Esophagus squamous epithelium (tissue), 5 donors: Measurements from ENCODE around the gene ZNF415. TPM values are rescaled to one million over a fixed set of nuclear protein-coding genes. Genes with fewer than 3 reads are reported as not detected.

Source experiments
- DNase-seq: peaks from one replicate; lab custom pipeline; 2025; lab: John Stamatoyannopoulos, UW
- H3K27ac ChIP-seq, 4 donors: fragments of 200-600 bp; sonication (generic); one replicate each; pipeline ENCODE4 v1.5.1; 2016 to 2019; ENCODE audit warnings: mild to moderate bottlenecking in 1 of 4
- H3K27me3 ChIP-seq, 4 donors: fragments of 200-600 bp; sonication (generic); 1 replicate in 3 of 4; 2 replicates in 1 of 4; pipeline versions ENCODE4 v1.5.1 to v1.6.0; 2017 to 2021; ENCODE audit warnings: antibody characterized with exemption in 1 of 4
- H3K36me3 ChIP-seq, 3 donors: fragments of 200-600 bp; sonication (generic); one replicate each; pipeline ENCODE4 v1.5.1; 2016 to 2019
- H3K4me1 ChIP-seq, 3 donors: fragments of 200-600 bp; sonication (generic); one replicate each; pipeline ENCODE4 v1.5.1; 2017 to 2019
- H3K4me3 ChIP-seq, 4 donors: fragments of 200-600 bp; sonication (generic); 1 replicate in 3 of 4; 2 replicates in 1 of 4; pipeline ENCODE4 v1.5.1; 2016 to 2019; ENCODE audit warnings: mild to moderate bottlenecking in 2 of 4, moderate library complexity in 1 of 4
- H3K9me3 ChIP-seq, 3 donors: fragments of 200-600 bp; sonication (generic); one replicate each; pipeline ENCODE4 v1.5.1; 2016 to 2019
- POLR2A ChIP-seq, 4 donors: fragments of 450-650 bp; IDR thresholded peaks; one replicate each; pipeline ENCODE4 v1.6.1; 2017; ENCODE audit warnings: antibody characterized with exemption in 4 of 4, mild to moderate bottlenecking in 4 of 4, moderate library complexity in 3 of 4
- WGBS, 2 donors: methylation state at CpG; one replicate each; pipeline ENCODE4 v1.1.5; 2018; 5-methylcytosine and 5-hydroxymethylcytosine counted together
- intact Hi-C: fragments of 100-400 bp; cut with DNase I; formaldehyde crosslinking; loops from one replicate; pipeline ENCODE4 v1.15.0; 2022
- total RNA-seq, 4 donors: library from RNA; depleted of rRNA; stranded (reverse); fragments of >200 nt; gene quantifications; one replicate each; pipeline ENCODE4 v1.1.0, GENCODE V29; 2016
- TF ChIP-seq, protein P1 (sequence below), 6 experiments: fragments of 450-650 bp in 4 of 6; fragments of 200-600 bp in 2 of 6; sonication (generic) in 2 of 6; IDR thresholded peaks; one replicate each; pipeline ENCODE4 v1.5.1; 2016 to 2019; ENCODE audit warnings: antibody characterized with exemption in 6 of 6, mild to moderate bottlenecking in 4 of 6, moderate library complexity in 4 of 6
- donor health status: DM: yes; HTN: yes; CAD: no.

Gene ZNF415
- total RNA-seq, 4 donors from 2014 or later, result 0.26 to 4.6 (median 1.3) TPM

DNA sequence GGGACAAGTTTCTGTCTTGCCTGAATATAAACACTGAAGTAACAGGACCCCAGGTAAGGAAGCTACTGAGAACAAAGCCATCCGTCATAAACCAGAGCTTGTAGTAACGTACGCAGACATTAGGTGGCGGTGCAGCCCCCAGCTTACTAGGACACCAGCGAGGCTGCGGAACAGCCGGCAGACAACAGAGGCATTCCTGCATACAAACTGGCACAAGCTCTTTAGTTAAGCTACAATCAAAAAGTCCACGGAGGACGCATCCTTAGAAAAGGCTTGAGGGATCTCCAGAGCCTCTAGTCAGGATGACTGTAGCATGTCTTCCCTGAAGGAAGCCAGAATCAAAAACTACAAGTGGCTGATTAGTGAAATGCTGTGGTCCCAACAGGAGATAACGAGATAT, 55.7 kb downstream of the ZNF415 start:
- H3K4me1 ChIP-seq, result no peaks in the 10 kb centered on the region
- H3K36me3 ChIP-seq, result peaks cover 23 to 100% (median 31%) of the 10 kb centered on the region in 3 donors
- WGBS, 2 donors, result 66 to 67% methylated on average over 4 to 10 of the region's 10 CpGs
- no peaks in the 10 kb centered on the region for H3K27me3 ChIP-seq
- peaks cover 0 to 91% (median 30%) of the 10 kb centered on the region in 3 donors for H3K9me3 ChIP-seq
- H3K27ac ChIP-seq, result no peak overlapping the region
- intact Hi-C loops, result no loop called here
- DNase-seq, result no peak
- no peak overlapping the region for H3K4me3 ChIP-seq
- no peak for TF ChIP-seq POLR2A (IDR thresholded peaks at IDR 0.05)
- TF ChIP-seq, protein P1, sequence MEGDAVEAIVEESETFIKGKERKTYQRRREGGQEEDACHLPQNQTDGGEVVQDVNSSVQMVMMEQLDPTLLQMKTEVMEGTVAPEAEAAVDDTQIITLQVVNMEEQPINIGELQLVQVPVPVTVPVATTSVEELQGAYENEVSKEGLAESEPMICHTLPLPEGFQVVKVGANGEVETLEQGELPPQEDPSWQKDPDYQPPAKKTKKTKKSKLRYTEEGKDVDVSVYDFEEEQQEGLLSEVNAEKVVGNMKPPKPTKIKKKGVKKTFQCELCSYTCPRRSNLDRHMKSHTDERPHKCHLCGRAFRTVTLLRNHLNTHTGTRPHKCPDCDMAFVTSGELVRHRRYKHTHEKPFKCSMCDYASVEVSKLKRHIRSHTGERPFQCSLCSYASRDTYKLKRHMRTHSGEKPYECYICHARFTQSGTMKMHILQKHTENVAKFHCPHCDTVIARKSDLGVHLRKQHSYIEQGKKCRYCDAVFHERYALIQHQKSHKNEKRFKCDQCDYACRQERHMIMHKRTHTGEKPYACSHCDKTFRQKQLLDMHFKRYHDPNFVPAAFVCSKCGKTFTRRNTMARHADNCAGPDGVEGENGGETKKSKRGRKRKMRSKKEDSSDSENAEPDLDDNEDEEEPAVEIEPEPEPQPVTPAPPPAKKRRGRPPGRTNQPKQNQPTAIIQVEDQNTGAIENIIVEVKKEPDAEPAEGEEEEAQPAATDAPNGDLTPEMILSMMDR (IDR thresholded peaks at IDR 0.05), result peak in 3 of 6 experiments; percentile 12 to 45 (median 40)

DNA sequence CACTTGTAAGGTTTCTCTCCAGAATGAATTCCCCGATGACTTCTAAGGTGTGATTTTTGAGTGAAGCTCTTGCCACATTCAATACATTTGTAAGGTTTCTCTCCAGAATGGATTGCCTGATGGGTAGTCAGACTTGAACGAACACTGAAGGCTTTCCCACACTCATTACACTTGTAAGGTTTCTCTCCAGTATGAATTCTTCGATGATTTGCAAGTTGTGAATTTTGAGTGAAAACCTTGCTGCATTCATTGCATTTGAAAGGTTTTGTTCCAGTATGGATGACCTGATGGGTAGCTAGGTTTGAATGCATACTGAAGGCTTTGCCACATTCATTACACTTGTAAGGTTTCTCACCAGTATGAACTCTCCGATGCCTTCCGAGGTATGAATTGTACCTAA, 63.9 kb downstream of the ZNF415 start:
- DNase-seq, result no peak
- 94 to 96% methylated on average over 5 of the region's 5 CpGs for WGBS, 2 donors
- intact Hi-C loops, result no loop called here
- no peaks in the 10 kb centered on the region for H3K4me1 ChIP-seq
- H3K27me3 ChIP-seq, result no peaks in the 10 kb centered on the region
- peaks cover 10 to 100% (median 74%) of the 10 kb centered on the region in 3 donors for H3K9me3 ChIP-seq
- no peak overlapping the region for H3K27ac ChIP-seq
- no peak overlapping the region for H3K4me3 ChIP-seq
- H3K36me3 ChIP-seq, result peaks cover 28 to 72% (median 38%) of the 10 kb centered on the region in 3 donors
- TF ChIP-seq POLR2A (IDR thresholded peaks at IDR 0.05), result no peak
- TF ChIP-seq, protein P1 (IDR thresholded peaks at IDR 0.05), result no peak

DNA sequence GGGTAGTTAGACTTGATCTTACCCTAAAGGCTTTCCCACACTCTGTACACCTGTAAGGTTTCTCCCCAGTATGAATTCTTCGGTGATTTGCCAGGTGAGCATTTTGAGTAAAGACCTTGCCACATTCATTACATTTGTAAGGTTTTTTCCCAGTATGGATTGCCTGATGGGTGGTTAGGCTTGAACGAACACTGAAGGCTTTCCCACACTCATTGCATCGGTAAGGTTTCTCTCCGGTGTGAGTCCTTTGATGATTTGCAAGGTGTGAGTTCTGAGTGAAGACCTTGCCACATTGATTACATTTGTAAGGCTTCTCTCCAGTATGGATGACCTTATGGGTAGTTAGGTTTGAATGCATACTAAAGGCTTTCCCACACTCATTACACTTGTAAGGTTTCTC, 64.5 kb downstream of the ZNF415 start:
- Histone ChIP-seq H3K4me1 (no peaks in the 10 kb centered on the region), H3K4me3 (no peak overlapping the region), H3K36me3 (peaks cover 25 to 65% (median 32%) of the 10 kb centered on the region in 3 donors), H3K9me3 (peaks cover 10 to 100% (median 75%) of the 10 kb centered on the region in 3 donors), H3K27ac (no peak overlapping the region), H3K27me3 (no peaks in the 10 kb centered on the region)
- 92 to 94% methylated on average over 4 of the region's 4 CpGs for WGBS, 2 donors
- intact Hi-C loops, result no loop called here
- no peak for TF ChIP-seq POLR2A (IDR thresholded peaks at IDR 0.05)
- TF ChIP-seq, protein P1 (IDR thresholded peaks at IDR 0.05), result no peak
- DNase-seq, result no peak

DNA sequence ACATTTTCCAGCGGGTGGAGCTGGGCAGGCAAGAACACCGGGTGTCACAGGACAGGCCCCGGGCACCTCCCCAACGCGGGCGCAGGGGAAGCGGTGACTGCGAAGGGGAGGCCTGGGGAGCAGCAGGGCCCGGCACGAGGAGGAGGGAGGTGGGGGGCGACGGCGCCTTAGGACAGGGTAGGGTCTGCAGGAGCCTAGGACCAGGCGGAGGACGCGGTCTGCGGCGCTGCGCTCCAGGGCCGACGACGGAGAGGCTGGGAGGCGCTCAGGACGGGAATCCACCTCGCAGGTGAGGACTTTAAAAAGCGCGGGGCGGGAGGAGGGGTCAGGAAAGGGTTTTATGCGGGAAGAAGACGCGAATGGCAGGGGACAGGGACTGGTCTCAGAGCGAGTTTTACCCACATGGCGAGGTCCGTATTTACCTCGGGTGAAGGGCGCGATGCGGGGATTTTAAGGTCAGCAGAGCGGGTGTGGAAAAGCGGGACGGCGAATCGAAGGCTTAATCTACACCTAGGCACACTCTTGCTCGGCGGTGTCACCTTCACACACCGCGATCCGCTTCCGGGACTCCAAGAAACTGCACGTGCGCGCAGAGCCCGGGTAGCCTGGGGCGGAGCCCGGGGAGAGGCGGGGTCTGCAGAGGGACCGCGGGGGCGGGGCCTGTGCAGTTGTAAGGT, 74.7 kb downstream of the ZNF415 start:
- intact Hi-C loops, result no loop called here
- Histone ChIP-seq H3K27me3 (peaks cover 0 to 13% (median 0%) of the 10 kb centered on the region in 4 donors), H3K4me1 (peaks cover 0 to 7% (median 0%) of the 10 kb centered on the region in 3 donors), H3K9me3 (peaks cover 0 to 88% (median 46%) of the 10 kb centered on the region in 3 donors), H3K27ac (no peak overlapping the region), H3K36me3 (no peaks in the 10 kb centered on the region), H3K4me3 (peak overlapping the region in 1 of 4 donors; percentile 6)
- TF ChIP-seq, protein P1 (IDR thresholded peaks at IDR 0.05), result no peak
- TF ChIP-seq POLR2A (IDR thresholded peaks at IDR 0.05), result no peak
- WGBS, 2 donors, result 13 to 16% methylated on average over 23 to 35 of the region's 59 CpGs
- no peak for DNase-seq

Other genes with a start within 250 kb of the ZNF415 start
- 10 to 100 TPM in 1 of 4 donors, 1 to 10 TPM in 3; 2.3 to 10.5 (median 5.5) TPM for gene ZNF320, start 235.3 kb downstream of the ZNF415 start, total RNA-seq
- 1 to 10 TPM; 1.8 to 6.3 (median 4.1) TPM for gene ZNF888, start 209.5 kb downstream of the ZNF415 start, total RNA-seq
- gene ZNF816, start 170.0 kb downstream of the ZNF415 start, total RNA-seq, result 1 to 10 TPM in 3 of 4 donors, under 1 TPM in 1; 0.91 to 7.8 (median 6.2) TPM
- not detected for gene ERVV-1, start 119.0 kb downstream of the ZNF415 start, total RNA-seq
- gene ERVV-2, start 88.2 kb downstream of the ZNF415 start, total RNA-seq, result not detected
- 10 to 100 TPM; 11.7 to 36.6 (median 13.5) TPM for gene ZNF160, start 29.5 kb downstream of the ZNF415 start, total RNA-seq
- 1 to 10 TPM; 1.4 to 8.4 (median 3.1) TPM for gene ZNF347, start 26.1 kb upstream of the ZNF415 start, total RNA-seq
- 1 to 10 TPM in 3 of 4 donors, under 1 TPM in 1; 0.34 to 3.8 (median 1.3) TPM for gene ZNF665, start 60.4 kb upstream of the ZNF415 start, total RNA-seq
- 10 to 100 TPM in 1 of 4 donors, 1 to 10 TPM in 3; 3.4 to 18.1 (median 3.6) TPM for gene ZNF677, start 122.0 kb upstream of the ZNF415 start, total RNA-seq
- gene VN1R2, start 125.4 kb upstream of the ZNF415 start, total RNA-seq, result not detected
- not detected for gene VN1R4, start 134.8 kb upstream of the ZNF415 start, total RNA-seq
- 1 to 10 TPM; 2.3 to 7.1 (median 4.4) TPM for gene ZNF845, start 200.8 kb upstream of the ZNF415 start, total RNA-seq
- gene ZNF525, start 232.8 kb upstream of the ZNF415 start, total RNA-seq, result 10 to 100 TPM in 1 of 4 donors, 1 to 10 TPM in 3; 2.3 to 17.4 (median 6.2) TPM